D721Med (cell line): ENCODE results near the gene FAM117B.

Experiments used
- DNase-seq: peaks from one replicate; pipeline ENCODE4 v3.0.0; 2011; ENCODE audit warnings: low spot score; ENCODE audit not compliant: insufficient read length
- FAIRE-seq: peaks from 2 replicates; lab custom pipeline; 2011; peaks lifted over from hg19 to GRCh38; lab: Jason Lieb, UNC
- CTCF ChIP-seq: IDR thresholded peaks from 2 replicates; pipeline ENCODE4 v1.5.1; 2012; ENCODE audit warnings: mild to moderate bottlenecking, control low read depth; ENCODE audit not compliant: insufficient read depth; ENCODE audit errors: missing control alignments

FAM117B gene

DNA sequence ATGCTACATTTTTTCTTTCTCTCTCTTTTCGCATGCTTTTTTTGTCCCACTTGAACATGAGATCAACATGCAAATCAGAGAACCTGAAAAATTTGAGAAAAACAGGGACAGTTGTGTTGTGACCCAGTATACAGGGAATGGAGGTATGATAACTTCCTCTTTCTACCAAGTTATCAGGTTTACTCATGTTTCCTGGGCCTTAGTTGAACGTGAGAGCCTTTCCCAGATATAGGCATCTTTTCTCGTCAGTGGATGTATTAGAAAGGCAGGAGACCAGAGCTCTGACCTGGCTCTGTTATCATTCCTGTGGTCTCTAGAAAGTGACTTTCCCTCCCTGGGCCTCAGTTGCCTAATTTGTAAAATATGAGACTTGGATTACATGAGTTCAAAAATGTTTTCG lies 30.1 kb upstream of the FAM117B start:
- FAIRE-seq (no peak), DNase-seq (no peak)
- TF ChIP-seq CTCF, result no peak

DNA sequence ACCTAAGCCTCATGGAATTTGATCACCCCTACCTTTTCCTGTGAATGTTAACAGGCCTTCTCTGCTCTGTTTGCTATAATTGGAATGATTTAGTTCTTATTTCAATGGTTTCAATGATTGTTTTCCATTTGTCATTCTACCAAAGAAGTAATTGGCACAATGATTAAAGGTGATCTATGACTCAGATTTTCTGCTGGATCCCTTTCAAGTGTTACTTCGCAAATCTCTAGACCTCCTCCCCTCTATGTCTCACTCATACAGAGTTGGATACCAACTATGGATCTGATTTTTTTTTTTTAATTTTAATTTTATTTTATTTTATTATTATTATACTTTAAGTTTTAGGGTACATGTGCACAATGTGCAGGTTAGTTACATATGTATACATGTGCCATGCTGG lies 29.6 kb upstream of the FAM117B start:
- FAIRE-seq (no peak), DNase-seq (no peak)
- no peak for TF ChIP-seq CTCF

DNA sequence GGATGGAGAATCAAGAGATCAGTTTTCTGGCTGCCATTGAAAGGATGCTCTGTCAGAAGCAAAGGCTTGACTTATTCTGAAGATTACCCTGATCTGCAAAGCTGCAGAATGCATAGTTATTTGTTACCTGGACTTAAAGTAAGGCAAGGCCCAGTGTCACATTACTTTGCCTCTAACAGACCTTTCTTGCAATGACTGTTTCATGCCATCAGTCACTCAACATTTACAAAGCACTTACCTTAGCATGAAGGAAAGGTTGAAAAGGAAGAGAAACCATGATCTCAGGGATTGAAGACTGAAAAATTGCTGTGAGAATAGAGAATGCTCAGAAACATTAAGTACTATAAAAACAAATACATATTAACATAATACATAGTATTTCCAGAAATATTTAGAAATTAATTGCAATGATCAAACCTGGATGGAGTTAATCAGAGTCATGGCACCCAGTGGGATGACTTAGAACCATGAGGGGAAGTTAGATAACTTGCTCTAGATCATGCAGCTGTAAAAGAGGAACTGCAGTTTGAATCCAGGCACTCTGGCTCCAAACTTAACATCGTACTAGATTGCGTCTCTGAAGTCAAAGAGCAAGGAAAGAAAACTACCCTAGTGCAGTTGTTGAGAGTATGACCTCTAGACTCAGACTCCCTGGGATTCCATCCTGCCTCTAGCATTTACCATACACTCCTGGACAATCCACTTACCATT lies 26.5 kb upstream of the FAM117B start:
- TF ChIP-seq CTCF, result no peak
- no peak for DNase-seq
- no peak for FAIRE-seq

DNA sequence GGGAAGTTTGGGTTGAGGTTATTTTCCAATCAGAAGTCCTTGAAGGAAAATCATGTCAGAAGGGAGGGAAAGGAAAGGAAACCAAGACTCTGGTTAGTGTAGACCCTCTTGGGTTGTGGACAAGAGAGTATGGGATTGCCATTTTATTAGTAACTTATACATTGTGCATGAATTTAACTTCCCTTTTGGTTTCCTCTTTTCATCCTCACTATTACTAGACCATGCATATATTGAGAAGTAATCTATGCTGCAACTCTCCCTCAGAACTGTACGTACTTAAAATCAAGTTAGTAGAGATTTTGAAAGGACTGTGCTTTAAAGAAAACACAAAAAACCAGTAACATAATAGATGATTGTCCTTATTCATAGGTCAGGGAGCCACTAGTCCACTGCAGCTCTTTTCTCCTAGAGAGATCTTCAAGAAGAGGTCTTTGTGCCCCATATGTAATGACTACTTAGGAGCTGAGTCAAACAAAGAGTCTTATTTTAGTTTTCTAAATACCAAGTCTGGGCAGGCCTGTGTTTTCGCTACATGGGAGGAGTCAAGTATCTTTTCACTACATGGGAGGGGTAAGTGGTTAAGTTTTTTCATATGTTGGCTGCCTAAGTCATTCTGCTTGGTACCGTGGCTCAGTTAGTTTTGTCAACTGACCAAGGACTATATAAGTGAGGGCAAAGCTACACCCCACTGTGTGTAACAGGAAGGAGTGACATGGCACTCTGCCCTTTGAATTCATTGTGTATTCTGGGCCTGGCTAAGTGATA lies 25.2 kb upstream of the FAM117B start:
- FAIRE-seq (no peak), DNase-seq (no peak)
- no peak for TF ChIP-seq CTCF

DNA sequence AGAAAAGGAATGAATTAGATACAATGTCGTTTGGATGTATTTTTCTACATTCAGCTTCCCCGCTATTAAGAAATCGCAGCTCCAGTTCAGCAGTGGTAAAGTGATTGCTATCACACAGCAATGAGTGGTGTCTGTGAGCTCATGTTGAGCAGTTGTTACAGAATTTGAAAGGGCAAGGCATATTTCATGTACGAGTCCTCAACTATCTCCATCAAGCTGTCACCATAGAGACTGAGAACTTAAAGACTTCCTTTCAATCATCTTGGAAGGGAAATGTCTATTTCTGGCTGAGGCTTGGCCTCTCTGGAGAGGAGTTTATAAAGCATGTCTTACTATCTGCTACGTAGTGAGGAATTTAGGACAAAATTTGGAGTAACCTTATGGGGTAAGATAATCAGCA lies 24.4 kb upstream of the FAM117B start:
- FAIRE-seq, result no peak
- no peak for DNase-seq
- no peak for TF ChIP-seq CTCF

- DNase-seq, result no peak
- FAIRE-seq, result no peak
- TF ChIP-seq CTCF, result no peak
Observed at GRCh38 chr2:202612145-202612544, 22.6 kb upstream of the FAM117B start.

GRCh38 chr2:202613479-202613878 lies 21.3 kb upstream of the FAM117B start:
- no peak for TF ChIP-seq CTCF
- DNase-seq (no peak), FAIRE-seq (no peak)
